PC-9 (cell line): ENCODE measurements around the gene CDC16.

ENCODE experiments used
- EZH2 ChIP-seq: fragments of 200-600 bp; sonication (generic); IDR thresholded peaks from 2 replicates; pipeline ENCODE4 v1.8.0; 2017; ENCODE audit warnings: antibody characterized with exemption, low read depth
- TF ChIP-seq, protein P1 (sequence below): fragments of 200-600 bp; sonication (generic); conservative IDR thresholded peaks from 2 replicates; pipeline ENCODE4 v1.6.1; 2017; ENCODE audit warnings: mixed run types, antibody characterized with exemption, mild to moderate bottlenecking, moderate library complexity

- TF ChIP-seq, protein P1, sequence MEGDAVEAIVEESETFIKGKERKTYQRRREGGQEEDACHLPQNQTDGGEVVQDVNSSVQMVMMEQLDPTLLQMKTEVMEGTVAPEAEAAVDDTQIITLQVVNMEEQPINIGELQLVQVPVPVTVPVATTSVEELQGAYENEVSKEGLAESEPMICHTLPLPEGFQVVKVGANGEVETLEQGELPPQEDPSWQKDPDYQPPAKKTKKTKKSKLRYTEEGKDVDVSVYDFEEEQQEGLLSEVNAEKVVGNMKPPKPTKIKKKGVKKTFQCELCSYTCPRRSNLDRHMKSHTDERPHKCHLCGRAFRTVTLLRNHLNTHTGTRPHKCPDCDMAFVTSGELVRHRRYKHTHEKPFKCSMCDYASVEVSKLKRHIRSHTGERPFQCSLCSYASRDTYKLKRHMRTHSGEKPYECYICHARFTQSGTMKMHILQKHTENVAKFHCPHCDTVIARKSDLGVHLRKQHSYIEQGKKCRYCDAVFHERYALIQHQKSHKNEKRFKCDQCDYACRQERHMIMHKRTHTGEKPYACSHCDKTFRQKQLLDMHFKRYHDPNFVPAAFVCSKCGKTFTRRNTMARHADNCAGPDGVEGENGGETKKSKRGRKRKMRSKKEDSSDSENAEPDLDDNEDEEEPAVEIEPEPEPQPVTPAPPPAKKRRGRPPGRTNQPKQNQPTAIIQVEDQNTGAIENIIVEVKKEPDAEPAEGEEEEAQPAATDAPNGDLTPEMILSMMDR = no peak
- TF ChIP-seq EZH2 = no peak
Observed at GRCh38 chr13:114298866-114299265, 64.2 kb downstream of the CDC16 start.
